HG02763 (cell line): ENCODE data around the gene BCL6B.
"Not testable (repeated sequence)": the region's sequence is repeated elsewhere in the genome, so short reads cannot be mapped to it uniquely, and the experiment has no call there.

Experiments
- ATAC-seq: cut with Tn5 transposase; IDR thresholded peaks from one replicate; pipeline ENCODE4 v1.9.1; 2021; ENCODE audit warnings: mild to moderate bottlenecking, moderate library complexity; ENCODE audit not compliant: unreplicated experiment

BCL6B gene

GRCh38 chr17:7022781-7023571 is at the start of gene BCL6B:
Gene BCL6B, plus strand, starts transcription at chr17:7023050. Its CDS starts 622 bp downstream, at chr17:7023672.
- ATAC-seq: no peak

GRCh38 chr17:6979440-6979839 is 43.4 kb upstream of the BCL6B start:
- not testable (repeated sequence) for ATAC-seq

- no peak for ATAC-seq
These were observed 41.4 kb upstream of the BCL6B start for GRCh38 chr17:6981426-6981825.

GRCh38 chr17:6985266-6985665 is 37.6 kb upstream of the BCL6B start:
- no peak for ATAC-seq

- ATAC-seq: no peak
These were observed 36.2 kb upstream of the BCL6B start for GRCh38 chr17:6986676-6987075.

- no peak for ATAC-seq
These were observed 33.1 kb upstream of the BCL6B start for GRCh38 chr17:6989779-6990178.

GRCh38 chr17:6993613-6994056 is 29.2 kb upstream of the BCL6B start:
- not testable (repeated sequence) for ATAC-seq

- no peak for ATAC-seq
These were observed 28.7 kb upstream of the BCL6B start for GRCh38 chr17:6994118-6994598.

GRCh38 chr17:6994666-6995256 is 28.1 kb upstream of the BCL6B start:
- no peak for ATAC-seq

GRCh38 chr17:6995500-6996255 is 27.2 kb upstream of the BCL6B start, which contains the start of gene ALOX12:
Gene ALOX12, plus strand, starts transcription at chr17:6996049. Its CDS starts 69 bp downstream, at chr17:6996118.
- ATAC-seq: no peak

GRCh38 chr17:6996256-6997011 is 26.4 kb upstream of the BCL6B start:
- no peak for ATAC-seq

GRCh38 chr17:6997171-6997570 is 25.7 kb upstream of the BCL6B start:
- no peak for ATAC-seq

GRCh38 chr17:6998855-6999508 is 23.9 kb upstream of the BCL6B start:
- ATAC-seq: no peak

GRCh38 chr17:7001318-7001961 is 21.4 kb upstream of the BCL6B start:
- ATAC-seq: no peak

GRCh38 chr17:7002288-7003047 is 20.4 kb upstream of the BCL6B start:
- no peak for ATAC-seq

GRCh38 chr17:7003745-7004144 is 19.1 kb upstream of the BCL6B start:
- ATAC-seq: no peak

- ATAC-seq: no peak
These were observed 18.2 kb upstream of the BCL6B start for GRCh38 chr17:7004398-7005253.

- no peak for ATAC-seq
These were observed 17.1 kb upstream of the BCL6B start for GRCh38 chr17:7005716-7006115.
